Measurements from ENCODE around the gene CGN.
"Not testable (repeated sequence)": the region's sequence is repeated elsewhere in the genome, so short reads cannot be mapped to it uniquely, and the experiment has no call there.

Gene CGN

GRCh38 chr1:151499930-151500329 is 11.3 kb upstream of the CGN start:
- no peak for DNase-seq (ENCODE audit: low read depth)

GRCh38 chr1:151501474-151501873 is 9.7 kb upstream of the CGN start:
- DNase-seq (ENCODE audit: low read depth): no peak

GRCh38 chr1:151502035-151502700 is 9.0 kb upstream of the CGN start:
- DNase-seq (ENCODE audit: low read depth): no peak

GRCh38 chr1:151502859-151503780 is 8.1 kb upstream of the CGN start:
- DNase-seq (ENCODE audit: low read depth): no peak

DNA sequence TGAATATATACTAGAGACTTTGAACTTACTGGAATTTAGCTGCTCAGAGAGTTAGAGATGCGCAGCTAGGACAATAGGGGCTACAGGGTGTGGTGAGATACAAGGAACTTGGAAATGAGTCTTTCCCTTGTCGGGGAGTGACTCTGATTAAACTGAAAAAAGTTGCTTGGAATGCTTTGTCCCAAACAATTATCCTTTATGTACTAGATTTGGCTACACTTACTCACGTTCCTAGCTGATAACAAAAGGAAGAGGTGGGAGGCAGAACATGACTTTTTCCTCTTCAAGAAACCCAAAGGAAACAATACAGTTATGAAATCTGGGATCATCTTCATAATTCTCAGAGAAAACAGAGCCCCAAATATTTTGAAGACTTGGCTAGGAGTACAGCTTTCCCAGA is 6.9 kb upstream of the CGN start:
- no peak for DNase-seq (ENCODE audit: low read depth)

DNA sequence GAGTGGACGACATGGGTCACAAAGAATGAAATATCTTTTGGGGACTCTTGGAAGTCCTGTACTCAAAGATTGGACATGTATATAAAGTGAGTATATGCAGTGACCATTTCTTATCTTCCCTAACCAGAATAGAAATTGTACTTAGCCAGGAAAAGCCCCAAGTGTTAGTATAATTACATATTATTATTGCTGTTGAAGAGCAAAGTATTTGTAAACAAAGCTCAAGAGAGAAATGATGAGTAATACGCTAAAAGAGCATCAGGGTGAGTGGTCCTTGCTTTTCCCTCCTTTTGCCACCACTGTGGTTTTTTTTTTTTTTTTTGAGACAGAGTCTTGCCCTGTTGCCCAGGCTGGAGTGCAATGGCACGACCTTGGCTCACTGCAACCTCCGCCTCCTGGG is 6.4 kb upstream of the CGN start:
- no peak for DNase-seq (ENCODE audit: low read depth)

GRCh38 chr1:151508833-151509232 is 2.4 kb upstream of the CGN start:
- DNase-seq (ENCODE audit: low read depth): no peak

DNA sequence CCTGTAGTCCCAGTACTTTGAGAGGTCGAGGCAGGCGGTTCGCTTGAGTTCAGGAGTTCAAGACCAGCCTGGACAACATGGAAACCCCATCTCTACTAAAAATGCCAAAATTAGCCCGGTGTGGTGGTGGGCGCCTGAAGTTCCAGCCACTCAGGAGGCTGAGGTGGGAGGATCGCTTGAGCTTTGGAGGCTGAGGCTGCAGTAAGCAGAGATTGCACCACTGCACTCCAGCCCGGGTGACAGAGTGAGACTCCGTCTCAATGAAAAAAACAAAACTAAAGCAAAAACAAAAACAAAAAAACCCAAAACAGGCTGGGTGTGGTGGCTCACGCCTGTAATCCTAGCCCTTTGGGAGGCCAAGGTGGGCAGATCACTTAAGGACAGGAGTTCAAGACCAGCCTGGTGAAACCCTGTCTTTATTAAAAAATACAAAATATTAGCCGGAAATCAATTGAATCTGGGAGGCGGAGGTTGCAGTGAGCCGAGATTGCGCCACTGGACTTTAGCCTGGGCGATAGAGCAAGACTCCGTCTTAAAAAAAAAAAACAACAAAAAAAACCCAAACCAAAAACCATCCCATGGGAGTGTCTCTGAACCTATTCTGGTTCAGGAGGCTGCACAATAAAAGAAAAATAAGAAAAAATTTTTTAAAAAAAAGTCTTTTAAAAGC is 1.7 kb upstream of the CGN start:
- DNase-seq (ENCODE audit: low read depth): no peak

DNA sequence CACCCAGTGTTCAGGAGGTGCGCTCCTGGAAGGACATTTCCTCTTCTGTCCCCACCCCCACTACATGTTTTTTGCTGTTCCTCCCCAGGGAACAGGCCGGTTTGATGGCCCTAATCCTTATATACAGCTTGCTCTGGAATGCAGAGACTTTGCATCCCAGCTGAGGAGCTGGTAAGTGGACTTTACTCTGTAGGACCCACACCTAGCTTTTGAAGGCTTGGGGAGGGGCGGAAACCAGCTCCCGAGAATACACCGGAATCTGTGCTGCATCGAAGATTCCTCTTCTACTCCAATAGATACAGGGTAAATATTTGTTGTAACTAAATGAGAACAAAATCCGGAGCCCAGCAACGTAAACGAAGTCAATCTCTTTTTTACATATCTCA is 1.2 kb upstream of the CGN start:
- DNase-seq (ENCODE audit: low read depth): no peak

DNA sequence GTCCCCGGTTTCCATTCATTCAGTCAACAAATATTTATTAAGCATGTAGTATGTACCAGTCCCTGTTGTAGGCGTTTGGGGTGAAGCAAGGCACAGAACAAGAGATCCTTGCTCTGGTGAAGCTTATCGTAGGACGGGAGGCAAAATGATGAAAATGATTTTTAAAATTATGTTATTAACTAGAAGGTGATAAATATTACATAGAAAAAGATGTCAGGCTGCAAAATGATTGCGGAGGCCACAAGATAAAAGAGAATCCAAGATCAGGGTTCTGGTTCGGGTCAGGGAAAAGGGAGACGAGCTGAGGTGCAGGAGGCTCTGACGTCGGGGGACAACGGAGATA is 602 bp upstream of the CGN start:
- no peak for DNase-seq (ENCODE audit: low read depth)

DNA sequence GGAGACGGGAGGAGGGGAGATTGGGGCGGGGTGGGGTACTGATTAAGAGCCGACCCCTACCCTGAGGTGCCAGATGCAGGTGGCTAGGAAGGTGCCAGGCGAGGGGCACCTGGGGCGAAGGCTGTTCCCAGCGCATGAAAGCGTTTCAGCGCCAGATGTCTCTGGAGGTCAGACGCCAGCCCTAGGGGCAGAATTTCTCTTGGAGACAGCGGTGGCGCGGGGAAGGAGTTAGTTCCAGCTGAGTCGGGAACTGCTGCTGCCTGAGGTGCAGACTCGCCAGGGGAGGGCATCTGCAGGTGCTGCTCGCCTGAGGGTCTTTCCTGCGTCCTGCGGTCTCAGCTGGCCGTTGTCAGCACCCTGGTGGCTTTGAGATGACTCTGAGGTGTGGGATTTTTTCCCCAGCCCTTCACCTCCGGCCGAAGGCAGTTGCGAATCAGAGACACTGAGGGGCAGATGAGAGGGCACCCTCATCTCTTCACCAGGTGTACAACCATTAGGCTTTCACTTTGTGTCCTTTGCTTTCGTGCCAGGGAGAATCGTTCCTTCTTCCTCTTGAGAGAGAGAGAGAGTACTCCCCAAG is 539 bp downstream of the CGN start:
- no peak for DNase-seq (ENCODE audit: low read depth)

- DNase-seq (ENCODE audit: low read depth): no peak
Measured at GRCh38 chr1:151512326-151512725, 1.1 kb downstream of the CGN start.

DNA sequence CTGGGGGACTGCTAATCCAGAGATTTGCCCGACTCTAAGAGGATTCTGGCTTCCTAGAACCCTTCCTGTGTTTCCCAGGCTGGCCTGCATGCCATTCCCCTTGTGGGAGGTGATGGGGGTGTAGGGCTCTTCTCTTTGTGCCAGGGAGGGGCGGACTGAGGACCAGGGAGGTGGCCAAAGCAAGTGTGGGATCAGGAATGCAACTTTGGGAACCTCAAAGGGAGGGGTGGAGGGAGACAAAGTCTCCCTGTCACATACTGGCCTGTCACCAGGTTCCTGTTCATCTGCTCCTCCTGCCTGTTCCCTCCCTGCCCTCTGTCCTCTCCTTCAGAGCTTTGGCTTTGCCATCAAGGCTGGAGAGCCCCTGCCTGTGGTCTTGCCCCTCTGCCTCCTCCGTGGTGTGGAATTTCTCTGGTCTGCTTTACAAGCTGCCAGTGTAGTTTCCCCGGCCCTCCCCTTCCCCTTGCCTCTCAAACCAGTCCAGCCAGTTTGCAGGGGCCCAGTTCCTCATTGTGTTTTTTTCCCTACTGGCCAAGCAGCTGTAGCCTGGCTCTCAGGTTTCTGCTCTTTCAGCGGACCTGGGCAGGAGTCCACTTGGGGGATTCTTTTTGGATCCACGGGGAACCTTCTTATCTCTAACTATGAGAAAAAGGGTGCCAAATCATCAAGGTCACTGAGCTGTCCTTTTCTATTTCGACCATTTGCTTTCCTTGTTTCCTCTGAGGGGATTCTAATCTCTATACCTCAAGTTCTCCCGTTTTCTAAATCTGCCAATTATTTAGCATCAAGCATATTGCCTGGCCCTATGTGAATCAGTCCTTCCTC is 1.8 kb downstream of the CGN start:
- DNase-seq (ENCODE audit: low read depth): no peak

- no peak for DNase-seq (ENCODE audit: low read depth)
Measured at GRCh38 chr1:151513626-151514121, 2.5 kb downstream of the CGN start.

GRCh38 chr1:151514366-151514765 is 3.2 kb downstream of the CGN start:
- DNase-seq (ENCODE audit: low read depth): no peak

GRCh38 chr1:151515265-151515664 is 4.1 kb downstream of the CGN start:
- DNase-seq (ENCODE audit: low read depth): no peak

DNA sequence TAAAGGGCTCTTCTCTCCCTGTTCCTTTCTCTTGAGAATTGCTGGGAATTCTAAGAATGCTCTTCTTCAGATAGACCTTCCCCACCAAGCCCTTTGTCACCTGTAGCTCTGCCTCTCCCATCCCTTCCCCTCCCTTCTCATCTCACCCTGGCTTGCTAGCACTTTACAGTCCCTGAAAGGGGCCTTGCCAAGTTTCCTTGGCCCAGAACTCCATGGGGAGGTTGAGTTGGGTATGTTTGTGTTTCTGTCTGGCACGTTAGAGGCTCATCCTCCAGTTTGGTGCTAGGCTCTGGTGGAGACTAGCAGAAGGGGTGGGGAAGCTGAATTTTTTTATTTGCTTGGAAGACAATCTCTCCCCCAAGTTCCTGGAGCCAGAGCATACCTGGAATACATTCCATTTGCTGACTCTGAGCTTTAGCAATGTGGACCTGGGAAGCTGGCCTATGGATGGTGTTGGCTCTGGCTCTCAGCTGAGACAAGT is 4.9 kb downstream of the CGN start:
- no peak for DNase-seq (ENCODE audit: low read depth)

DNA sequence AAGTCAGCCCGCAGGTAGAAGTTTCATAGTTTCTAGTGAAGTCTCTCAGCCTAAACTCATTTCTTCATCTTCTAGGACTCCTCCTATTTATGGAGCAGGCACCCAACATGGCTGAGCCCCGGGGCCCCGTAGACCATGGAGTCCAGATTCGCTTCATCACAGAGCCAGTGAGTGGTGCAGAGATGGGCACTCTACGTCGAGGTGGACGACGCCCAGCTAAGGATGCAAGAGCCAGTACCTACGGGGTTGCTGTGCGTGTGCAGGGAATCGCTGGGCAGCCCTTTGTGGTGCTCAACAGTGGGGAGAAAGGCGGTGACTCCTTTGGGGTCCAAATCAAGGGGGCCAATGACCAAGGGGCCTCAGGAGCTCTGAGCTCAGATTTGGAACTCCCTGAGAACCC is 7.2 kb downstream of the CGN start:
- DNase-seq (ENCODE audit: low read depth): no peak

DNA sequence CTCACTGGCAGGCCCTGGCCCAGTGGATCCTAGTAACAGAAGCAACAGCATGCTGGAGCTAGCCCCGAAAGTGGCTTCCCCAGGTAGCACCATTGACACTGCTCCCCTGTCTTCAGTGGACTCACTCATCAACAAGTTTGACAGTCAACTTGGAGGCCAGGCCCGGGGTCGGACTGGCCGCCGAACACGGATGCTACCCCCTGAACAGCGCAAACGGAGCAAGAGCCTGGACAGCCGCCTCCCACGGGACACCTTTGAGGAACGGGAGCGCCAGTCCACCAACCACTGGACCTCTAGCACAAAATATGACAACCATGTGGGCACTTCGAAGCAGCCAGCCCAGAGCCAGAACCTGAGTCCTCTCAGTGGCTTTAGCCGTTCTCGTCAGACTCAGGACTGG is 7.7 kb downstream of the CGN start:
- DNase-seq (ENCODE audit: low read depth): no peak

GRCh38 chr1:151519667-151520066 is 8.5 kb downstream of the CGN start:
- no peak for DNase-seq (ENCODE audit: low read depth)

- no peak for DNase-seq (ENCODE audit: low read depth)
Measured at GRCh38 chr1:151520359-151520758, 9.2 kb downstream of the CGN start.

DNA sequence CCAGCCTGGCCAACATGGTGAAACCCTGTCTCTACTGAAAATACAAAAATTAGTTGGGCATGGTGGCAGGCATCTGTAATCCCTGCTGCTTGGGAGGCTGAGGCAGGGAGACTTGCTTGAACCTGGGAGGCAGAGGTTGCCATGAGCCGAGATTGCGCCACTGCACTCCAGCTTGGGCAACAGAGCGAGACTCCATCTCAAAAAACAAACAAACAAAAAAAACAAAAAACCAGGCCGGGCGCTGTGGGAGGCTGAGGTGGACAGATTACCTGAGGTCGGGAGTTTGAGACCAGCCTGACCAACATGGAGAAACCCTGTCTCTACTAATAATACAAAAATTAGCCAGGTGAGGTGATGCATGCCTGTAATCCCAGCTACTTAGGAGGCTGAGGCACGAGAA is 11.2 kb downstream of the CGN start:
- DNase-seq (ENCODE audit: low read depth): not testable (repeated sequence)

Measured in activated T-helper 1 cell treated with Interleukin-2 at 50 U/mL for 16 hours (primary cell).